ENCODE measurements around the gene NOD1.
A peak's percentile ranks its signal among the peaks of the same experiment; 100 is the strongest.

NOD1 gene

GRCh38 chr7:30412782-30413504 lies 65.6 kb downstream of the NOD1 start:
- ChIA-PET CTCF (interaction anchor here (0.7 kb wide), 1 partner anchor 491 kb away, joined by 3 read pairs; no protein-coding TSS in a partner anchor), POLR2A (ENCODE audit: low non-redundant PET) (no interaction called here)
- DNase-seq (ENCODE audit: low spot score), result peak; percentile 68
- no peak overlapping the region for H3K27ac ChIP-seq
- peak; percentile 71 for TF ChIP-seq CTCF (conservative IDR thresholded peaks at IDR 0.05; ENCODE audit: low read depth)

DNA sequence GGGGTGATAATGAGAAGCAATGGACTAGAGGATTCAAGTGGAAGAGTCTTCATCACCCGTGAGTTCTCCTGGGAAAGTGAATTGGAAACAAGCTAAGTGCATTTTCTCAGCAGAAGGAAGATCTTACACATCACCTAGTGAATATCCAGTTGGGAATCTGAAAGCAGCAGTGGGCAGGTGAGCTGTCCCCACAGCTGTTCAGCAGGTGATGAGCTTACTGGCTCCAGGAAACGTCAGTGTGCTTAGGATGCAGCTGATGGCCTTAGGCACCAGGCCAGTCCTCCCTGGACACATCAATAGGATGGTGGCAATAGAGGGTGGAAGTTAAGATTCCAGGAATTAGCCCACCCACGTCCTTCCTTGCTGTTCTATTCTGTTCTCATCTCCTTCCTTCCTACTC lies 66.7 kb downstream of the NOD1 start:
- CTCF ChIA-PET, result no interaction called here
- no peak overlapping the region for H3K27ac ChIP-seq
- DNase-seq (ENCODE audit: low spot score), result no peak
- POLR2A ChIA-PET (ENCODE audit: low non-redundant PET), result no interaction called here
- TF ChIP-seq CTCF (conservative IDR thresholded peaks at IDR 0.05; ENCODE audit: low read depth), result no peak

DNA sequence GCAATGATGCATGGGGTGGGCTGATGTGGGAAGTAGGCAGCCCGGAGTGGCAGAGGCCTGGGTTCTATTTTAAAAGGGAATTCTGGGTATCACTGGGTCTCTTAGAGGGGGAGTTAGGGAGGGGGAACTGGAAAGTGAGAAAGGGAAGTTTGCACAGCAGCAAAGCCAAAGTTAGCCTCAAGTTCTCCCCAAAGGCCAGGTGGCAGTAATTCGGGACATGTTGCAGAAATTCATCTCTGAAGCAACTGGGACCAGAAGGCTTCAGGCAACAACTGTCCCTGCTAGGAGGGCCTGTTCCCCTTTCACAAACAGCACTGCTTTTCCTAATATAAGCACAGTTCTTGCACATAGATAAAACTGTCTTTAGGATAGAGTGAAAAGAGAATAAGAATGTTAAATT lies 67.4 kb downstream of the NOD1 start:
- ChIA-PET POLR2A (ENCODE audit: low non-redundant PET) (no interaction called here), CTCF (interaction anchor here (1.9 kb wide), 1 partner anchor 135 kb away, joined by 5 read pairs; no protein-coding TSS in a partner anchor)
- no peak overlapping the region for H3K27ac ChIP-seq
- TF ChIP-seq CTCF (conservative IDR thresholded peaks at IDR 0.05; ENCODE audit: low read depth), result no peak
- no peak for DNase-seq (ENCODE audit: low spot score)

DNA sequence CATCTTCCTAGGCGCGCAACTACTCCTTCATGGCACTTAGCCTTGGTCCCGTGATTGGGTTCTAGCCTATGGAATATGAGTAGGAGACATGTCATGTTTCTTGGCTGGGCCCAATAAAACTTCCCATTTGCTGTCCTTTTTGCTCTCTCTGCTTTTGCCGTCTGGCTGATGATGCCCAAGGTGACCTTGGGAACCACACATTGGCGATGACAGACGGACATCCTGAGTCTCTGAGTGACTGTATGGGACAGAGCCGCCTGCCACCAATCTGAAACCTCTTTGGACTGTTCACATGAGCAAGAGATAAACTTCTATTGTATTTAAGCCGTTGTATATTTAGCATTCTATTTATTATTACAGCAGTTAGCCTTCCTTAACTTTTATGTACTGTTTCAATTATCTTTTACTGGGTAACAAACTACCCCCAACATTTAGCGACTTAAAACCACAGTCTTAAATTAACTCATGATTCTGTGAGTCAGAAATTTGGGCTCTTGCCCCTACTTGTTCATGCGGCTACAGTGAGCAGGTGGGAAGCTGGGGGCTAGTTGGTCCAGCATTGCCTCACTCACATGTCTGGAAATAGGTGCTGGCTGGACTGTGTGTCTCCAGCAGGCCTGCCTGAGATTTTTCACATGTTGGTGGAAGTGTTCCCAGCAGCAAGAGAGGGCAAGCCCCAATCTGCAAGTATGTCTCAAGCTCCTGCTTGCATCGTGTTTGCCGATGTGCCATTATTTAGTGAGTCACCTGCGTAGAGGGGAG lies 71.7 kb downstream of the NOD1 start:
- POLR2A ChIA-PET (ENCODE audit: low non-redundant PET), result interaction anchor here (0.5 kb wide), 1 partner anchor 66 kb away, joined by 3 read pairs; no protein-coding TSS in a partner anchor
- DNase-seq (ENCODE audit: low spot score), result peak; percentile 83
- no peak for TF ChIP-seq CTCF (conservative IDR thresholded peaks at IDR 0.05; ENCODE audit: low read depth)
- peak overlapping the region; percentile 95 for H3K27ac ChIP-seq
- CTCF ChIA-PET, result interaction anchor here (0.6 kb wide), 1 partner anchor 57 kb away, joined by 10 read pairs; no protein-coding TSS in a partner anchor

DNA sequence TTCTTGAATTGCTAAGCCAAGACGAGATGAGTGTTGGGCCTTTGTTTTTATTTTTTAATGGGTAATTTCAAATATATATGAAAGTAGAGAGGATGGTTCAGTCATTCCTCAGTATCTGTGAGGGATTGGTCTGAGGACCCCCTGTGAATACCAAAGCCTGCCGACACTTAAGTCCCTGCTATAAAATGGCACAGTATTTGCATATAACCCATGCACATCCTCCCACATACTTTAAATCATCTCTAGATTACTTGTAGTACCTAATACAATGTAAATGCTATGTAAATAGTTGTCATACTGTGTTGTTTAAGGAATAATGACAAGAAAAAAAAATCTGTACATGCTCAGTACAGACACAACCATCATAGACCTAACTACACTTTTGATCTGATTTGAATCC lies 73.4 kb downstream of the NOD1 start:
- POLR2A ChIA-PET (ENCODE audit: low non-redundant PET), result no interaction called here
- no peak overlapping the region for H3K27ac ChIP-seq
- TF ChIP-seq CTCF (conservative IDR thresholded peaks at IDR 0.05; ENCODE audit: low read depth), result no peak
- CTCF ChIA-PET, result interaction anchor here (0.5 kb wide), 1 partner anchor 98 kb away, joined by 3 read pairs; no protein-coding TSS in a partner anchor
- DNase-seq (ENCODE audit: low spot score), result no peak

DNA sequence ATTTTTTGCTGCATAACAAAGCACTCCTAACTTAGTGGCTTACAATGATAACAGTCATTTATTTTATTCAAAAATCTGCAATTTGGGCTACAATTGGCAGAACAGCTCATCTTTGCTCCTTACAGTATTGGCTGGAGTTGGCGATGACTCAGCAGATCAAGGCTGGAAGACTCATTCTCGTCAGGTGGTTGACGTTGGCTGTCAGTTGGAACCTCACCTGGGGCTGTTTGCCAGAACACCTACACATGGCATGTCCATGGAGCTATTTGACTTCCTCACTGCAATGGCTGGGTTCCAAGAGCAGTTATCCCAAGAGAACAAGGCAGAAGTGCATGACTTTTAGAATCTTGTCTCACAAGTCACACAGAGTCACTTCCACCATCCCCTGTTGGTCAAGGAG lies 75.1 kb downstream of the NOD1 start:
- ChIA-PET POLR2A (ENCODE audit: low non-redundant PET) (no interaction called here), CTCF (no interaction called here)
- peak overlapping the region; percentile 65 for H3K27ac ChIP-seq
- DNase-seq (ENCODE audit: low spot score), result peak; percentile 84
- TF ChIP-seq CTCF (conservative IDR thresholded peaks at IDR 0.05; ENCODE audit: low read depth), result no peak
